HepG2 (cell line): ENCODE data around the gene SYS1. TPM values are rescaled to one million over a fixed set of nuclear protein-coding genes. Genes with fewer than 3 reads are reported as not detected.

Experiments used
- BHLHE40 ChIP-seq: IDR thresholded peaks from 2 replicates; pipeline ENCODE4 v1.6.1; 2011; ENCODE audit warnings: low read length, improper control_type of control experiment
- FOXO1 ChIP-seq: sonication (generic); formaldehyde crosslinking; IDR thresholded peaks from 2 replicates; pipeline ENCODE4 v1.4.0; 2020; ENCODE audit warnings: missing genetic modification reagents
- GATAD1 ChIP-seq: IDR thresholded peaks from 2 replicates; pipeline ENCODE4 v1.6.1; 2016; ENCODE audit warnings: missing genetic modification reagents, missing compliant biosample characterization
- KDM6A ChIP-seq: IDR thresholded peaks from 2 replicates; pipeline ENCODE4 v1.6.1; 2016; ENCODE audit warnings: low read depth
- PAF1 ChIP-seq: IDR thresholded peaks from 2 replicates; pipeline ENCODE4 v1.6.1; 2016; ENCODE audit warnings: missing genetic modification reagents, missing compliant biosample characterization
- TGIF2 ChIP-seq: IDR thresholded peaks from 2 replicates; pipeline ENCODE4 v1.6.1; 2016; ENCODE audit warnings: control low read depth, missing compliant biosample characterization
- XRCC5 ChIP-seq: fragments of 200-400 bp; formaldehyde crosslinking; optimal IDR thresholded peaks from 2 replicates; pipeline ENCODE3; 2017; ENCODE audit warnings: mild to moderate bottlenecking, low read length
- ZNF10 ChIP-seq: sonication (generic); formaldehyde crosslinking; IDR thresholded peaks from 2 replicates; pipeline ENCODE4 v1.4.0; 2020; ENCODE audit warnings: mild to moderate bottlenecking, low read depth, missing genetic modification reagents, borderline replicate concordance
- ZNF282 ChIP-seq: fragments of 450-650 bp; IDR thresholded peaks from 2 replicates; pipeline ENCODE4 v1.6.1; 2018; ENCODE audit not compliant: partially characterized antibody
- ZNF354B ChIP-seq: sonication (generic); formaldehyde crosslinking; IDR thresholded peaks from 2 replicates; pipeline ENCODE4 v1.8.0; 2022; ENCODE audit warnings: mild to moderate bottlenecking, missing genetic modification reagents
- ZNF552 ChIP-seq: sonication (generic); formaldehyde crosslinking; IDR thresholded peaks from 2 replicates; pipeline ENCODE4 v1.9.0; 2022; ENCODE audit warnings: missing genetic modification reagents, mild to moderate bottlenecking, borderline replicate concordance
- ZNF644 ChIP-seq: IDR thresholded peaks from 2 replicates; pipeline ENCODE4 v1.6.1; 2016; ENCODE audit warnings: low read depth
- ZNF652 ChIP-seq: IDR thresholded peaks from 2 replicates; pipeline ENCODE4 v1.6.1; 2016; ENCODE audit warnings: low read depth, borderline replicate concordance
- polyA plus RNA-seq, 8 experiments: library from polyadenylated mRNA; depleted of rRNA in 3 of 8; stranded (reverse) in 7 of 8; unstranded in 1 of 8; fragments of >200 nt; fragmentation: Illumina TruSeq in 4 of 8; extraction: Trizol in 4 of 8; gene quantifications; 2 replicates each; pipeline versions ENCODE4 v1.2.1 to v1.2.3, GENCODE V29; 2011 to 2016; ENCODE audit warnings: low read depth in 4 of 8, missing spikeins in 1 of 8, mixed read lengths in 1 of 8; ENCODE audit not compliant: insufficient read depth in 1 of 8
- total RNA-seq, 5 experiments: library from RNA; depleted of rRNA; stranded (reverse); fragments of >200 nt; fragmentation: Illumina TruSeq; extraction: Trizol; gene quantifications; 2 replicates each; pipeline ENCODE4 v1.2.3, GENCODE V29; 2016; ENCODE audit warnings: low read depth in 1 of 5
- TF ChIP-seq, protein P1 (sequence below): sonication (generic); formaldehyde crosslinking; IDR thresholded peaks from 2 replicates; pipeline ENCODE4 v1.9.0; 2021; ENCODE audit warnings: missing genetic modification reagents, mild to moderate bottlenecking, borderline replicate concordance
- TF ChIP-seq, protein P2 (sequence below): sonication (generic); formaldehyde crosslinking; IDR thresholded peaks from 2 replicates; pipeline ENCODE4 v1.4.0; 2020; ENCODE audit warnings: missing genetic modification reagents
- TF ChIP-seq, protein P3 (sequence below): fragments of 450-650 bp; IDR thresholded peaks from 2 replicates; pipeline ENCODE4 v1.6.1; 2017; ENCODE audit warnings: mild to moderate bottlenecking
- TF ChIP-seq, protein P4 (sequence below): sonication (generic); formaldehyde crosslinking; IDR thresholded peaks from 2 replicates; pipeline ENCODE4 v1.9.0; 2022; ENCODE audit warnings: low read depth, missing genetic modification reagents

The SYS1 gene
- total and polyA plus RNA-seq, 2 of the 13 experiments (the other 11 are each of a cell fraction or from before 2014, with no cell fraction given) = 38.3 to 65.6 TPM

DNA sequence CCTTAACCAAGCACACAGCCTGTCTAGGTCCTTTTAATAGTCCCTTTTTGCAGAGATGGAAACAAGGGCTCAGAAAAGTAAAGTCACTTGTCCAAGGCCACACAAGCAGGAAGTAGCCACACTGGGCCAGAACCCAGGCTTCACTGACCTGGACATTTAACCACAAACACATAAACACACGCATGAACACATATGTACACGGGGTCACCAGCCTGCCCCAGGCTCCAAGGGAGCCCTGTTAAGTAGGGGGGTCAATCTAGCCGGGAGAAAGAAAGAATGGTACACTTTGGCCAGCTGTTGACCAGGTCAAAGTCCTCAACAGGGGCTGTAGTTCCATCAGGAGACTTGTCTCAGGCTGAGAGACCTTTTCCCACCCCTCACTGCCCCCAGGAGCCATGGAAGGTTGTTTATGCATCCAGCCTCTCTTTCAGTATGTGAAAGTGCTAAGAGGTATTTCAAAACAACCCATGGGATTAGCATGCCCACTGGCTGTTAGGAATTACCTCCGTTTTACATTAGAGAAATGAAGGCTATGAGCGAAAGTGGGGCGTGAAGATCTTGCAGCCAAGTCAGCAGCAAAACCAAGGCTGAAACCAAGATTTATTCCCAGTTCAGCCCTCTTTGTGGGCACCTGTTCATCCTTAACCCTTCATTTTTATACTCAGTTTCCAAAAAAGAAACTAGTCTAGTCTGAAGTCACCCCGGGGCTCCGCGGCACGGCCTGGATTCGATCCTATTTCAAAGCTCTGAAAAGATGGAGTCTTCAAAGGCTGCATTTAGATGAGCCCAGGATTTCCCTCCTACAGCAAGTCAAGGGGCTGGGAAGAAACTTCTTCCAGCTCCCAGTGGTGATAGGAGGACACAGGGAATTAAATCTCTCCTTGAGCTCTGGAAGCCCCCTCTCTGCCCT is 24.6 kb upstream of the SYS1 start (continued):
- TF ChIP-seq, protein P1, sequence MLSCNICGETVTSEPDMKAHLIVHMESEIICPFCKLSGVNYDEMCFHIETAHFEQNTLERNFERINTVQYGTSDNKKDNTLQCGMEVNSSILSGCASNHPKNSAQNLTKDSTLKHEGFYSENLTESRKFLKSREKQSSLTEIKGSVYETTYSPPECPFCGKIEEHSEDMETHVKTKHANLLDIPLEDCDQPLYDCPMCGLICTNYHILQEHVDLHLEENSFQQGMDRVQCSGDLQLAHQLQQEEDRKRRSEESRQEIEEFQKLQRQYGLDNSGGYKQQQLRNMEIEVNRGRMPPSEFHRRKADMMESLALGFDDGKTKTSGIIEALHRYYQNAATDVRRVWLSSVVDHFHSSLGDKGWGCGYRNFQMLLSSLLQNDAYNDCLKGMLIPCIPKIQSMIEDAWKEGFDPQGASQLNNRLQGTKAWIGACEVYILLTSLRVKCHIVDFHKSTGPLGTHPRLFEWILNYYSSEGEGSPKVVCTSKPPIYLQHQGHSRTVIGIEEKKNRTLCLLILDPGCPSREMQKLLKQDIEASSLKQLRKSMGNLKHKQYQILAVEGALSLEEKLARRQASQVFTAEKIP = no peak
- TF ChIP-seq ZNF644 (peak; percentile 49; the same call in 1 of the 2 replicates), PAF1 (CRISPR knock-in tag) (no peak), ZNF652 (CRISPR knock-in tag) (no peak; the same call in 1 of the 2 replicates), ZNF354B (no peak), ZNF10 (CRISPR knock-in tag) (no peak), FOXO1 (CRISPR knock-in tag) (peak; percentile 64; the same call in 1 of the 2 replicates), XRCC5 (peak; percentile 14), GATAD1 (CRISPR knock-in tag) (peak; percentile 35; the same call in 1 of the 2 replicates), KDM6A (CRISPR knock-in tag) (no peak; the same call in 1 of the 2 replicates), TGIF2 (no peak), BHLHE40 (no peak), ZNF552 (no peak), ZNF282 (no peak)
- TF ChIP-seq, protein P2, sequence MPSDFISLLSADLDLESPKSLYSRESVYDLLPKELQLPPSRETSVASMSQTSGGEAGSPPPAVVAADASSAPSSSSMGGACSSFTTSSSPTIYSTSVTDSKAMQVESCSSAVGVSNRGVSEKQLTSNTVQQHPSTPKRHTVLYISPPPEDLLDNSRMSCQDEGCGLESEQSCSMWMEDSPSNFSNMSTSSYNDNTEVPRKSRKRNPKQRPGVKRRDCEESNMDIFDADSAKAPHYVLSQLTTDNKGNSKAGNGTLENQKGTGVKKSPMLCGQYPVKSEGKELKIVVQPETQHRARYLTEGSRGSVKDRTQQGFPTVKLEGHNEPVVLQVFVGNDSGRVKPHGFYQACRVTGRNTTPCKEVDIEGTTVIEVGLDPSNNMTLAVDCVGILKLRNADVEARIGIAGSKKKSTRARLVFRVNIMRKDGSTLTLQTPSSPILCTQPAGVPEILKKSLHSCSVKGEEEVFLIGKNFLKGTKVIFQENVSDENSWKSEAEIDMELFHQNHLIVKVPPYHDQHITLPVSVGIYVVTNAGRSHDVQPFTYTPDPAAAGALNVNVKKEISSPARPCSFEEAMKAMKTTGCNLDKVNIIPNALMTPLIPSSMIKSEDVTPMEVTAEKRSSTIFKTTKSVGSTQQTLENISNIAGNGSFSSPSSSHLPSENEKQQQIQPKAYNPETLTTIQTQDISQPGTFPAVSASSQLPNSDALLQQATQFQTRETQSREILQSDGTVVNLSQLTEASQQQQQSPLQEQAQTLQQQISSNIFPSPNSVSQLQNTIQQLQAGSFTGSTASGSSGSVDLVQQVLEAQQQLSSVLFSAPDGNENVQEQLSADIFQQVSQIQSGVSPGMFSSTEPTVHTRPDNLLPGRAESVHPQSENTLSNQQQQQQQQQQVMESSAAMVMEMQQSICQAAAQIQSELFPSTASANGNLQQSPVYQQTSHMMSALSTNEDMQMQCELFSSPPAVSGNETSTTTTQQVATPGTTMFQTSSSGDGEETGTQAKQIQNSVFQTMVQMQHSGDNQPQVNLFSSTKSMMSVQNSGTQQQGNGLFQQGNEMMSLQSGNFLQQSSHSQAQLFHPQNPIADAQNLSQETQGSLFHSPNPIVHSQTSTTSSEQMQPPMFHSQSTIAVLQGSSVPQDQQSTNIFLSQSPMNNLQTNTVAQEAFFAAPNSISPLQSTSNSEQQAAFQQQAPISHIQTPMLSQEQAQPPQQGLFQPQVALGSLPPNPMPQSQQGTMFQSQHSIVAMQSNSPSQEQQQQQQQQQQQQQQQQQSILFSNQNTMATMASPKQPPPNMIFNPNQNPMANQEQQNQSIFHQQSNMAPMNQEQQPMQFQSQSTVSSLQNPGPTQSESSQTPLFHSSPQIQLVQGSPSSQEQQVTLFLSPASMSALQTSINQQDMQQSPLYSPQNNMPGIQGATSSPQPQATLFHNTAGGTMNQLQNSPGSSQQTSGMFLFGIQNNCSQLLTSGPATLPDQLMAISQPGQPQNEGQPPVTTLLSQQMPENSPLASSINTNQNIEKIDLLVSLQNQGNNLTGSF = 0 out of 2 replicates have a peak, but pooled peaks have one; percentile 16
- TF ChIP-seq, protein P3, sequence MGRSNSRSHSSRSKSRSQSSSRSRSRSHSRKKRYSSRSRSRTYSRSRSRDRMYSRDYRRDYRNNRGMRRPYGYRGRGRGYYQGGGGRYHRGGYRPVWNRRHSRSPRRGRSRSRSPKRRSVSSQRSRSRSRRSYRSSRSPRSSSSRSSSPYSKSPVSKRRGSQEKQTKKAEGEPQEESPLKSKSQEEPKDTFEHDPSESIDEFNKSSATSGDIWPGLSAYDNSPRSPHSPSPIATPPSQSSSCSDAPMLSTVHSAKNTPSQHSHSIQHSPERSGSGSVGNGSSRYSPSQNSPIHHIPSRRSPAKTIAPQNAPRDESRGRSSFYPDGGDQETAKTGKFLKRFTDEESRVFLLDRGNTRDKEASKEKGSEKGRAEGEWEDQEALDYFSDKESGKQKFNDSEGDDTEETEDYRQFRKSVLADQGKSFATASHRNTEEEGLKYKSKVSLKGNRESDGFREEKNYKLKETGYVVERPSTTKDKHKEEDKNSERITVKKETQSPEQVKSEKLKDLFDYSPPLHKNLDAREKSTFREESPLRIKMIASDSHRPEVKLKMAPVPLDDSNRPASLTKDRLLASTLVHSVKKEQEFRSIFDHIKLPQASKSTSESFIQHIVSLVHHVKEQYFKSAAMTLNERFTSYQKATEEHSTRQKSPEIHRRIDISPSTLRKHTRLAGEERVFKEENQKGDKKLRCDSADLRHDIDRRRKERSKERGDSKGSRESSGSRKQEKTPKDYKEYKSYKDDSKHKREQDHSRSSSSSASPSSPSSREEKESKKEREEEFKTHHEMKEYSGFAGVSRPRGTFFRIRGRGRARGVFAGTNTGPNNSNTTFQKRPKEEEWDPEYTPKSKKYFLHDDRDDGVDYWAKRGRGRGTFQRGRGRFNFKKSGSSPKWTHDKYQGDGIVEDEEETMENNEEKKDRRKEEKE = no peak
- TF ChIP-seq, protein P4, sequence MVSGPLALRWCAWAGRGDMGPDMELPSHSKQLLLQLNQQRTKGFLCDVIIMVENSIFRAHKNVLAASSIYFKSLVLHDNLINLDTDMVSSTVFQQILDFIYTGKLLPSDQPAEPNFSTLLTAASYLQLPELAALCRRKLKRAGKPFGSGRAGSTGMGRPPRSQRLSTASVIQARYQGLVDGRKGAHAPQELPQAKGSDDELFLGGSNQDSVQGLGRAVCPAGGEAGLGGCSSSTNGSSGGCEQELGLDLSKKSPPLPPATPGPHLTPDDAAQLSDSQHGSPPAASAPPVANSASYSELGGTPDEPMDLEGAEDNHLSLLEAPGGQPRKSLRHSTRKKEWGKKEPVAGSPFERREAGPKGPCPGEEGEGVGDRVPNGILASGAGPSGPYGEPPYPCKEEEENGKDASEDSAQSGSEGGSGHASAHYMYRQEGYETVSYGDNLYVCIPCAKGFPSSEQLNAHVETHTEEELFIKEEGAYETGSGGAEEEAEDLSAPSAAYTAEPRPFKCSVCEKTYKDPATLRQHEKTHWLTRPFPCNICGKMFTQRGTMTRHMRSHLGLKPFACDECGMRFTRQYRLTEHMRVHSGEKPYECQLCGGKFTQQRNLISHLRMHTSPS (CRISPR knock-in tag) = no peak
